GM12864 (cell line): ENCODE results near the gene DOHH.

Experiments used
- DNase-seq: peaks from one replicate; pipeline ENCODE4 v3.0.0-alpha.2; 2011; ENCODE audit warnings: low read depth
- H3K4me3 ChIP-seq: 2 replicates; pipeline ENCODE4 v1.5.1; 2011; ENCODE audit warnings: mild to moderate bottlenecking, low read depth, low read length, control low read depth
- CTCF ChIP-seq: IDR thresholded peaks from 2 replicates; pipeline ENCODE4 v1.5.1; 2011; ENCODE audit warnings: low read depth, mild to moderate bottlenecking, moderate library complexity, low read length, control low read depth, inconsistent platforms; ENCODE audit errors: missing control alignments

The DOHH gene

GRCh38 chr19:3523361-3524077, 23.0 kb upstream of the DOHH start:
- H3K4me3 ChIP-seq: no peak overlapping the region
- DNase-seq: no peak
- no peak for TF ChIP-seq CTCF

DNA sequence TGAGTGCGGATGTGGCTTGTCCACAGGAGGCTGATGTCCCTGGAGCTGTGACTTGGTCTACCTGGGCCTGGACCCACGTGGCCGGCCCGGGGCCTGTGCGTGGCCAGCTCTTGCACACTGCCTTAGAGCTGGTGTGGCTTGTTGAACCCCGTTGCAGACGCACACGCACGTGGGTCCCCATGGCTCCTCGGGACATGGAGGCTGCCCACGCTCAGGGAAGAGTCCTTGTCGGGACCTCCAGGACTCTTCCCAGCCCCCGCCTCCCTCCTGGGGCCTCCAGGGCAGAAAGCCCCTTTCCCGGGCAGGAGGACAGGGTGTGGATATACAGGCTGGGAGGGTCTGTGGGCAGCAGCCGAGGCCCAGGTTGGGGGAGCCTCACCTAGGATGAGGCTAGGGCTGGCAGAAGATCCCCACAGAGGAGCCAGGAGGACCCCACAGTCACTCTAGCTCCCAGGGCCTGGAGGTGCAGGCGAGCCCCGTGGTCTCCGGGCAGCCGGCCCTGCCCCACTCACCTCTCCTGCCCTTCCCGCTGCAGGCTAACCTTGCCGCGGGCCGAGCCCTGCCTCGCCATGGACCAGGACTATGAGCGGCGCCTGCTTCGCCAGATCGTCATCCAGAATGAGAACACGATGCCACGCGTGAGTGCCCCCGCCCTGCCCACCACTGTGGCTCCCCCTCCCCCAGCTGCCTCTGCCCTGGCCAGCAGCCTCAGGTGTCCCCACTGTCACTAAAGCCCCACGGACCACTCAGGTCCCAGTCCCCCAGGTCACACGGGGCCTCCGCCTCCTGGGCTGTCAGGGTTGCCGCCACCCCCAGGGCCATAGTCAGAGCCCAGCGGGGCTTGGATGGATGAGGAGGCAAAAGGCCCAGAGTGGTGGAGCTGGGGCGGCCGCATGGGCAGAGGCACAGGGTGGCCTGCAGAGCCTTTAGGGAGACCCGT, 22.2 kb upstream of the DOHH start:
- TF ChIP-seq CTCF: no peak
- no peak overlapping the region for H3K4me3 ChIP-seq
- no peak for DNase-seq

- no peak overlapping the region for H3K4me3 ChIP-seq
- TF ChIP-seq CTCF: no peak
Observed at GRCh38 chr19:3521104-3521445, 20.6 kb upstream of the DOHH start.

DNA sequence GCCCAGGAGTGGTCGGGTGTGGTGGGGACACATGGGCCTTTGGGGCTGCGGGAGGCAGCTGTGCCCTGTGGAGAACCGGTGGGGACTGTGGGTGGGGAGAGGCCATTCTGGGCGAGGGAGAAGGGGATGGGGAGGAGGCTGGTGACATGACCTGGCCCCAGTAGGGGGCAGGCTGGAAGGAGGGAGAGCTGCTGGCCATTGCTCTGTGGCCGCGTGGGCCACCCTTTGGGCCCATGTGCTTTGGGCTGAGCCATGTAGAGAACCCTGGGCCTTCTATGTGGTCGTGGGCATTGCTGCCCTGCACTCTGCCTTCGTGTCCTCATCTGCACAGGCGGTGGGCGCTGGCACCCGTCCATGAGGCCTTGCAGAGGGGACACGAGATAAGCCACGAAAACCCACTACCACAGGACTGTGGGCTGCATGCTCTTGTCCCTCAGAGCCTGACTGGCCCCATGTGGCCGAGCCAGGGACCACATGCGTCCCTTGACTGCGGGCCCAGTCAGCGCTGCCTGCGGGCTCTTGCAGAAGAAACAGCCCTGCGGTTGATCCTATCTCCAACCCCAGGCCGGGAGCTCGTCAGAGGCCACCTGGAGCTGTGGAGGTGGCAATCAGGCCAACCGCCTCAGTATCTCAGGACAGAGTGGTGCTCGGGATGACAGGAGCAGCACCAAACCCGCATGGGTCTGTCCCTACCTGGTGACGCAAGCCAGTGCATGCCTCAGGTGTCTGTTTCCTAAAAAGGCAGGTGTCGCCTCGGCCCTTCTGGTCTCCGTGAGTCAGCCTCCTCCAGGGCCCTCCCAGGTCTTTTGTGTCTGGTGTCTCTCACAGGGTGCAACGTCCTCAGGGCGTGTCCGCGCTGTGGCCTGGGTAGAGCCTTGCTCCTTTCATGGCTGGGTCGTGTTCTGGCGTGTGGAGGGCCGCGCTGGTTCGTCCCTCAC, 20.0 kb upstream of the DOHH start:
- no peak for TF ChIP-seq CTCF
- H3K4me3 ChIP-seq: no peak overlapping the region
- no peak for DNase-seq

More at GRCh38 chr19:3521104-3521445, 20.6 kb upstream of the DOHH start:
- DNase-seq: no peak

GRCh38 chr19:3519126-3519525, 18.7 kb upstream of the DOHH start:
- TF ChIP-seq CTCF: no peak
- no peak overlapping the region for H3K4me3 ChIP-seq
- no peak for DNase-seq

DNA sequence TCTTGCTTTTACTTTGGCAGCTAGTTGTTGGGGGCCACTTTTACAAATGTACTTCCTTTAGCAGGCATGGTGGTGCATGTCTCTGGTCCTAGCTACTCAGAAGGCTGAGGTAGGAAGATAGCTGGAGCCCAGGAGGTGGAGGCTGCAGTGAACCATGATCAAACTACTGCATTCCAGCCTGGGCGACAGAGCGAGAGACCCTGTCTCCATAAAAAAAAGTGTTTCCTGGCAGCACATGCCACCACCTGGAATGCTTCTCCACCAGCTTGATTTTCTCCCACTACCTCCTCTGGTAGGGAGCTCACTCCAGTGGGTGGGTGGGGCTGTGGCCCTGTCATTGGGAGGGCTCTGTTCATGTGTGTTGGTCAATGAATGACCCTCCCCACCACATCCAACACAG, 18.2 kb upstream of the DOHH start:
- no peak for TF ChIP-seq CTCF
- no peak for DNase-seq
- H3K4me3 ChIP-seq: no peak overlapping the region
